HCEC 1CT (cell line): ENCODE results near the gene DPYSL5.
"Not testable (repeated sequence)": the region's sequence is repeated elsewhere in the genome, so short reads cannot be mapped to it uniquely, and the experiment has no call there.

Experiments used
- DNase-seq: peaks from one replicate; pipeline ENCODE4 v3.0.0-alpha.2; 2017

The DPYSL5 gene

DNA sequence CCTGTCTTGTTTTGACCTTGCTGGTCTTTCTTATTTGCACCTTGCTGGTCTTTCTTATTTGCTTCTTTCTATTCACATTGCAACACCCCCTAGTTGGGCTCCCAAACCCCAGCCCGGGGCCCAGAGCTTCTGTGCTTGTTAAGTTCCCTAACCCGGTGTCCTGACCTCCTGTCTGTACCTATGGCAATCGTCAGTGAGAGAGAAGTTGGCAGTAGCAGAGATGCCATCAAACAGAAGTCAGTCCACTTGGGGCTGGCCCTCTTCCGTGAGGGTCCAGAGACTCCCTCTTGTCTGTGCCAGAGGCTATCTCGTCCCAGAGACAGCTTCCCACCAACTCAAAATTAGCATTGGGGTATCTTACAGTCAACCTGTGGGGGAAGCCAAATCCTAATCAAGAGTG, 55.7 kb downstream of the DPYSL5 start:
- DNase-seq: no peak

DNA sequence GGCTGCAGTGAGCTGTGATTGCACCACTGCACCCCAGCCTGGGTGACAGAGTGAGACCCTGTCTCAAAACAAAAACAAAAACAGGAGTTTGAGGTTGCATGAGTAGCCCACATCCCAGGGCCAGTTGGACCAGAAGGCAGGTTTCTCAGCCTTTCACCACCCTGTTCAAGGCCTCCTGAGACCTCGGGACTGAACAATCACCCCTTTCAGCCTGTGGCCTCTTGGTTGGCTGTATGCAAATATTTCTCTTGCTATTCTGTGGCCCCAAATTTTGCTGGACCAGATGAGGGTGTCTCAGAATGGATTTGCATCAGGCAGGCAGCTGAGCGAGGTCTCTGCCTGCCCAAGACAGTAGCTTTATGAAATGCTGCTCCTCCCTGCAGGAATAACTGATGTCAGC, 56.9 kb downstream of the DPYSL5 start:
- no peak for DNase-seq

DNA sequence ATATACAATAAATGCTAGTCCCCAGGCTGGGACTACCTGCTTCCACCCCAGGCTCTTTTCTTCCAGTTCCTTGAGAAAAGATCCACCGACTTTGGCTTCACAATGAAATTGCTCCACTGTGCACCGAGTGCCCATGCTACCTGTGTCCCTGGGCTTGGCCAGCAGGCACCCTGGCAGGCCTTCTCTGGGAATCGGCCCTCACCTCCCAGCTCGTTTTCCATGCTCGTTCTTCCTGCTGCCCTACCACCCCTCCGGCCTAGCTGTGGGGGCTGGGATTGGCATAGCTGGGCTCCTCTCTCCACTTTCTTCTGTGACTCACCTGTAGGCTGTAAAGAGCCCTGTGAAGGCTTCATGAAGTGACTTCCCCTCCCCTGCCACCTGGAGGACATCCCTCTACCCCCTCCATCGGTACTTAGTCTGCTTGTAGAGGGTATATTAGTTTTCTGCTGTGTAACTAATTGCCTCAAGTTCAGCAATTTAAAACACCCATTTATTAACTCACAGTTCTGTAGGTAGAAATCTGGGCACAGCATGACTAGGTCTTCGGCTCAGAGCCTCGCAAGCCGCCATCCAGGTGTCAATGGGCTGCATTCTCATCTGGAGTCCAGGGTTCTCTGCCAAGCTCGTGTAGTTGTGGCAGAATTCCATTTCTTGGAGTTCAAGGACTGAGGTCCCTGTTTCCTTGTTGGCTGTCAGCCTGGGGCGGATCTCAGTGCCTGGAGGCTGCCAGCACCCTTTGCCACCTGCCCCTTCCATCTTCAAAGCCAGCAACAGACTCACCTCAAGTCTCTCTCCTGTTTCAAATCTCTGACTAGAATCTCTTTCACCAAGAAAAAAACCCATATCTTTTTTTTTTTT, 57.6 kb downstream of the DPYSL5 start:
- DNase-seq: no peak

DNA sequence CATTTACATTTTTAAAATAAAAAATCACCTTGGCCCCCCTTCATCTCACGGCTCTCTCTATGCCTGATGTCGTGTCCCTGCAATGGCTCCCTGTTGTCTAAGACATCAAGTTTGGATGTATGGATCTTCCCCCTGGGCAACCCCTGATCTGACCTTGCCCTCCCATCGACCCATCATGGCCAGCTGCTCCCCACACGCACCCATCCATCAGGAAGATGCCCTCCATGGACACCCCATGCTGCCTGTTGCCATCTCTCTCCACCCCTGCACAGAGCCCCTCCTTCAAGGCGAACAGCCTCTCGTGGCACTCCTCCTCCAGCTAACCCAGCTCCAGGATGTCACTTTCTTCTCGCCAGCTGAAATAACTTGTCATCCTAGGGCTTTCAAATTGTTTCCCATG, 59.5 kb downstream of the DPYSL5 start:
- DNase-seq: no peak

DNA sequence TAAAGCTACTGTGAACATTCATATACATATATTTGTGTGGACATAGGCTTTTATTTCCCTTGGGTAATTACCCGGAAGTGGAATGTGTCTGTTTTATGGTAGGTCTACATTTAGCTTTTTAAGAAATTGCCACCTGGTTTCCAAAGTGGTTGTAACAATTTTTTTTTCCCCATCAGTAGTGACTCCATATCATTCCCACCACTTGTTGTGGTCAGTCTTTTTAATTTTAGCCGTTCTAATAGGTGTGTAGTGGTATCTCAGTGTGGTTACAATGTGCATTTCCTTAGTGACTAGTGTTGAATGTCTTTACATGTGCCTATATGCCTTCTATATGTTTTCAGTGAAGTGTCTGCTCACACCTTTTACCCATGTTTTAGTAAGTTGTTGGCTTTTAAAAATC, 62.2 kb downstream of the DPYSL5 start:
- no peak for DNase-seq

DNA sequence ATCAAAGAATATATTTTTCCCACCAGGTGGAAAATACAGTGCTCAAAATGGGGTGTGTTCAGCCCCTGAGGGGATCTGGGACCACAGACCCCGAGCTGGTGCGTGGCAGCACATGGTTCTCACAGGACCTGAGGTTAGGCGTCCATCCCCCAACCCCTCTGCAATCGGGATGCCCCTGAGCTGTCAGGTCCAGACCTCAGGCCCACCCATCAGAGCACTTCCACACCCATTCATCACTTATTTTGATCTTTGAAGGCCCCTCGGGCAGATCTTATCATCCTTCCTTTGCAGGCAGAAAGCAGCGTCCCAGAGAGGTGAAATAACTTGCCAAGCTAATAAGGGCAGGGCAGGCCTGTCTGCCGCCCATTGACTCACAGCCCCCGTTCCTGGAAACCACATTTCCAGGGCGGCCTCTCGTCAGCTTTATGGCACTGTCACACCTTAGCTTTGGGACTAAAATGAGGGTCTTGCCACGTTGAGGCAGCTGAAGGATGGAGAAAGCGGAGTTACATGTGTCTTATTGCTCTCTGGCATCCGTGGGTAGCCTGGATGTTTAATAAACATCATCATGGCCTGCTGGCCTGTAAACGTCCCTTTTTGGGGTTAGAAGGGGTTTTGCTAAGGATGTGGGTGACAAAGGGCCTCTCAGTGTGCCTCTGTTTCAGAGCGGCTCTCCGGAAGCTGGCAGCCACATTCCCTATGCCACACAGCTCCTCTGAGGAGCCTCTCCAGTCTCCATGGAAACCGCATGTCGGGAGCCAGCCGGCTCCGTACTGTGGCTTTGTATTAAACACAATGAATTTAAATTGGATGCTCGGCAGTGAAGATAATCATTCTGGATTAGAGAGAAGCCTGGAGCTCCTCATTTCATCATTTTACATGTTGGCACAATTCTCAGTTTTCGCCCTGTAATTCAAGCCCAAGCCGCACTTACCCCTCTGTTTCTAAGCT, 64.3 kb downstream of the DPYSL5 start:
- no peak for DNase-seq

DNA sequence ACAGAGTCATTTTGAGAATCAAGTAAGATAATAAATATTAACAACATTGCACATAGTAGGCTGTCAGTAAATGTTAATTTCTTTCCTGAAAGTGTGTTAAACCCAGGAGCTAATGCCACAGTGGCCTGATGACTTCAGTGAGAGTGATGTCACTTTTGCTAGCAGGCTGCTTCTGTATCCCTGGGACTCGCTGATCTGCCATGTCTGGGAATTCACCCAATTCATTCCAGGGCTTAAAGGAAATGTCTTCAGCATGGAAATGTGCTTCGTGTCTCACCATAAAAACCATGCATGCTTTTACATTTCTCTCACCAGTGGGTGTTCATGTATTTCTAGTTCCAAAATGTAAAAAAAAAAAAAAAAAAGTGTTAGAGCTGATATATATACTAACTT, 65.7 kb downstream of the DPYSL5 start:
- DNase-seq: no peak

DNA sequence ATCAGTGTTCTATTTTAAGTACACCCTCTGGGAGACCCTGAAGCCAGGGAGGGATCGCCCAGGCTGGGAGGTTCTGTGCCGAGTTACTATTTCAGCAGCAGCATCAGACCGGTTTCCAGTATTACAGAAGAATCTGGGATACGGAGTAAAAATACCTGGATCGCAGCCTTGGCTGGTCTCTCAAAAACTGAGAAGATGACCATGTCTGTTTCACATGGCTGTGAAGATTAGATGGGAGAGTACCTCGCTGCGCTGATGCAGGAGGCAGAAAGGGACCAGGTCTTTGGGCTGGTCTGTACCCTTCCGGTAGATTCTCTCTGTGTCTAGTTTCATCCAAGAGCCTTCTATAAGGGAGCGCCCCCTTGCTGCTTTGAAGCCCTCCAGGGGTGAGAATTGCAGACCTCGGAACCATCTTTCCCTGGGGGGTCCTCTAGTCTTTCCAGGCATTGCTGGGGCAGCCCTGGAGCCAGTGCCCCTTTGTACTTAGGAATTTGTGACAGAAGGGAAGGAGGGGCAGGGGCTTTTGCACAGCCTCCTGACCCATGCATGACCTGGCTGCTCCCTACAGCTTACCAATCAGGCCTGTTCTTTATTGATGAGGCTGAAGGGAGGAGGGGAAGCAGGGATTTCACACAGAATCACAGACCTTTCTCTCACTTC, 66.2 kb downstream of the DPYSL5 start:
- no peak for DNase-seq

DNA sequence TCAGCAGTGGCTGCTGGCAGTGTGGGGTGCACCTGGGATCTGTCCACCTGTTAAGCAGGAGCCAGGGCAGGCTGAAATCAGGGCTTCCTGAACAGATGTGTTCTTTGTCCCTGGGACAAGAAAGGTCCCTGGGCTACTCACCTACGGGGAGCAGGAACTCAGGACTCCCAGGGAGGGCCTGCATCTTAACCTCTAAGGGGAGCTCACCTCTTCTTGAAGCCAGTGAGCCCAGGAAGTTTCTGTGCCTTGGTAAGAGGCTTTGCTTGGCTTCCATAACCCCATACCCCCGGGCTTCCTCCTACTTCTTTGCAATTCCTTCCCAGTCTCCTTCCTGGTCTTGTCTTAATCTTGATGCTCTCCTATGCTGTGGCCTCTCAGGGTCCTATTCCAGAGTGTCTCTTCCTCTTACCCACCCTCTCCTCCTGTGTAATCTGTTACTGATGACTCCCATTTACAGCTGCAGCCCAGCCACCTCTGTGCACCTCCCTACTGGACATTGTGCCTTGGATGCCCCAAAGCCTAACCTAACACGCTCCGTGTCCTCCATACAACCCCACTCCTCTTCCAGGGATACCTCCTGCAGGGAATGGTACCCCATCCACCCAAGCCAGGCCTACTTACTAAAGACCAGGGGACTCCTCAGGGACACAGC, 66.9 kb downstream of the DPYSL5 start:
- DNase-seq: no peak

DNA sequence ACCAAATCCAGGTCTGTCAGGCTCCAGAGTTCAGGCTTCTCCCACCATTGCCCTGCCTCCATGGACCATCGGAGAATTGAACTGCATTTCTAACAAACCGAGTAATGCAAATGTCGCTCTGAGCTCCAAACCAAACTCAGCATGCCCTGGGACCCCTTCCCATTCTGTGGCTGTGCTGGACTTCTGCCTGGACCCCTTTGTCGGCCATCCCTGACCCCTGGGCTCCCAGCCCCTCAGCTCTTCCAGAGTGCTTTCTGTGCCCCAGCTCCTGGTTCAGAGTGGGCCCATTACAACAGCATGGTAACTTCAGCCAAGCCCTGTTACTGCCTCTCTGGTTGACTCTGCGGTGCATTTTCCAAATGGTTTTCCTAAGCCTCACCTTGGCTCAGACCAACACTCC, 67.4 kb downstream of the DPYSL5 start:
- DNase-seq: no peak

DNA sequence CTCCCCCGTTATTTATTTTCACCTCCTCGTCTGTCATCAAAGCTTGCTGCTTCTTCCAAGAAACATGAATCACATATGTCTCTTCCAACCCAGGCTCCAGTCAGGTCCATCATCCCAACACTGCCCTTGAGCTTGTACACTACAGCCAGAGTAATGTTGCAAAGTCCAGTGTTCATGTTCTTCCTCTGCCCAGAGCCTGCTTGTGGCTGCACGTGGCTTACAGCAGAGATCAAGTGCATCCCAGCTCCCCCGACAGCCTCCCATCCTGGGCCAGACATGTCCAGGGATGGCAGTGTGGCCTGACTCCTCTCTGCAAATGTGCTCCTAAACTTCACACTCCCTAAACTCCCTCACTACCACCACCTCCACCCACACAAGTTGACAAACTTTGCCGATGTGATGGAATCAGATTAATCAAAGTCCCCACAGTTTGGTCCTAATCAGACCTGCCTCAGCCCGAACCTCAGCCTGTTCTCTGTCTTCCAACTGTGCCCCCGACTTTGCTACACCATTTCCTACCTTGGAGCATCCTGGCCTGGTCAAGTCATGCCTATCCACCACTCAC, 68.3 kb downstream of the DPYSL5 start:
- DNase-seq: no peak

DNA sequence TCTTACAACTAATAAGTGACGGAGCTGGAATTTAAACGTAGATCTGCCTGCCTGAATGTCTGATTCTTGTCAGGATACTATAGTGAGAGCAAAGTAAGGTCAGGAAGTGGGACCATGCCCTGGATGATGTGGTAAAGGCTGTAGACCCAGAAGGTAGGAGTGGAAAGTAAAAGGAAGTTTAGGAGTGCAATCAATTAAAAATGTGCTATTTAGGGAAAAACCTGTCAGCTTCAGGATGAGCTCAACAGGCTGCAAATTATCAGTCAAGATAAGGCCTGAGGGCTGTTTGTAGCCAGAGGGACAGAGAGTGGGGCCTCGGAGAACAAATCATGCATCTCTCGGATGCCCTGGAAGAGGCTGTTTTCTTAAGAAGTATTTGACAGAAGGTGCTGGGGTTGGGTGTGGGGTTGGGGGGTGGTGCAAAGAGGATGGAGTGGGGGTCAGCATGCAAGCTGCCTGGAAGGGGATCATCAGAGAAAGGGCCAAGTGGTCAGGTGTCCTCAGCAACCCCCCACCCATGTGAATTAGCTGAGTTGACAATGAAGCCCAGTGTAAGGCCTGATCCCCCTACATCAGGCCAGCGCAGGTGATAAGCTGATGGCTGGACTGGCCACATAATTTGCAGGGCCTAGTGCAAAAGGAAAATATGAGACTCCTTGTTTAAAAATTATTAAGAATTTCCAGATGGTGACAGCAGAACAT, 69.4 kb downstream of the DPYSL5 start:
- no peak for DNase-seq

DNA sequence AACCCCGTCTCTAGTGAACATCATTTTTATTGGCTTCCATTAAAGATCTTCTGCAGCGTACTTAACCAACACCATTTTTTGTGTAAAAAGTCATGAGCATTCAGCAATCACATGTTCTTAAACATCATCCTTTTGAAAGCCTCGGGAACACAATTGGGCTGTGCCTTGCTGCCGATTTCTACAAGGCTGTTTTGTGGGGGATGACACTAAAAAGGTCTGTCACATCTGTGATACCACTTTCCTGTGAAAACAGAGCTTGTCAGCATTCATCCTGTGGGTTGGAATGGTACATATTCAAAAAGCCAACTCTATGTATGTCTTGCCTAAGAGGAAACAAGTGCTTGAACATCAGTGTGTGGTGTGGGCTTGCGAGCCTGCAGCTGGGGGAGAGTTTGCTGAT, 73.4 kb downstream of the DPYSL5 start:
- DNase-seq: no peak

DNA sequence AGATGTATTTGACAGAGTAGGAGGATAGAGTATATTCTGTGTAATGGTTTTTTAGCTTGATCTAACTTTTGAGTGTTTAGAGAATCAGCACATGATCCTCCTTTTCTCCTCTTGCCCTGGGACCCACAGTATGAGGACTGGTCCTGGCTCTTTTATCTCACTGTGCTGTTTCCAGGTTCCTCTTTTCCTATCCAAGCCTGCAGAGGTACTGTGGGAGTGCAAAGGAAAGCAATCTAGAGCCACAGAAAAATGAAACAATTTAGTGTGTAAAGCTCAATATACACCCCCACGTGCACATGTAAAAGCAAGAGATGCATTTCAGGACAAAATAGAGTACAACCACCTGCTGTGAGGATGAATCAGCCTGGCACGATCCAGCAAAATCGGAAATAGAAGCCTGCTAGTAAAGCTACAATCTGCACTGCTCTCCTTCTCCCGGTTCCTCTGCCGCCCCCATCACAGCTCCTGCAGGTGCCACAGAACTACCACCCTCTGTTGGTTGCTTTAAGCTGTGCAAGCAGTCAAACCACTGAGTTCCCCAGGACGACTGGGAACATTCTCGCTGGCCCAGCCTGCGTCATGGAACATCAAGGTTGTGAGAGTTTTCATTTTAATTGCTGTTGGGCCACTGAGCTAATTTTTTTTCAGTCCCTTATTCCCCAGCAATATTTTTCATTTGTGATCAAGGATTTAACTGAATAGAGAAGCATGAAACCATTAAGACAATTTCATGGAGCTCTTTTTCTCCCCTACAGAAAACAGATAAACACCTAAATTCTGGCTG, 74.7 kb downstream of the DPYSL5 start:
- peak; percentile 7 for DNase-seq

DNA sequence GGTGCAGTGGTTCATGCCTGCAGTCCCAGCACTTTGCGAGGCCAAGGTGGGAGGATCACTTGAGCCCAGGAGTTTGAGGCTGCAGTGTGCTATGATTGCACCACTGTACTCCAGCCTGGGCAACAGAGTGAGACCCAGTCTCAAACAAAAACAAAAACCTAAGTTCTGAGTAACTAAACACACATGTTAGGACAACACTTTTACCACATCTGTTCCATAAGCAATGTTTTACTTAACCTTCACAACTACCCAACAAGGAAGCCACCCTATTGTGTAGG, 75.2 kb downstream of the DPYSL5 start:
- not testable (repeated sequence) for DNase-seq

DNA sequence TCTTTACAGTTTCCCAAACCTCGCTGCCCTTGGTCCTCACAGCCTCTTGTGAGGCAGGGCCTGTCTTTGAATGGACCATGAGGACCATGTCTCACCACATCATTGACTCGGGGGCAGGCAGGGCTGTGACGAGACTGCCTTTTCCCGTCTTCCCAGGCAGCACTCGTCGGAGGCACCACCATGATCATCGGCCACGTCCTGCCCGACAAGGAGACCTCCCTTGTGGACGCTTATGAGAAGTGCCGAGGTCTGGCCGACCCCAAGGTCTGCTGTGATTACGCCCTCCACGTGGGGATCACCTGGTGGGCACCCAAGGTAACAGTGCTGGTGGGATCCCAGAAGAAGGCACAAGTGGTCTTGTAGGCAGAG, 76.8 kb downstream of the DPYSL5 start:
- no peak for DNase-seq

DNA sequence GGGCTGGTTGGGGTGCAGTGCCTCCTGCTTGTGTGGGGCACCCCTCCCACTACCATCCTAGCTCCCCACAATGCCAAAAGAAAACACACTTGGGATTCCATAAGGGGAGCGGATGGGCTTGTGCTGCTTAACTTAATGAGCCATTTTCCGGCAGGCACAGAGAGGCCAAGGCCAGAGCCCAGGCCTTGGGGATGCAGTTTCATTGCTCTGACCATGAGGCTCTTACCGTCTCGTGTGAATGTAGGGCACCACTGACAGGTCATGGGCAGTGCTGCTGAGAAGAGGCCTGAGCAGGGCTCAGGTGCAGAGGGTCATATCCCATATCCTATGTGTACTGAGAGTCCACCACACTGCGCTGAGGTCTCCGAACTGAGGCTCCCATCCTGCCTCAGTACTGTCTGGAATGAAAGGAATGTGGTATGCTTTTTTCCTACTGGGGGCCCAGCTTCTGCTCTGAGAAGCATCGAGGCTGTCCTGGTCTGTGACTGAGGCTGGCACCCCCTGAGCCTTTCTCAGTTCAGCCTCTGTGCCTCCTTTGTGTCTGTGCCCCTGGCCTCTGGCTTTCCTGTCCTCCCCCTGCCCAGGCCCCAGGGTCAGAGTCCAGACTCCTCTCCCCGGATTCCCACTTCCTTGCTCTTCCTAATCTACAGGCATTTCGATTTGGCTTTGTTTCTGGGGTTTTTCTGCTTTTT, 77.3 kb downstream of the DPYSL5 start:
- no peak for DNase-seq

DNA sequence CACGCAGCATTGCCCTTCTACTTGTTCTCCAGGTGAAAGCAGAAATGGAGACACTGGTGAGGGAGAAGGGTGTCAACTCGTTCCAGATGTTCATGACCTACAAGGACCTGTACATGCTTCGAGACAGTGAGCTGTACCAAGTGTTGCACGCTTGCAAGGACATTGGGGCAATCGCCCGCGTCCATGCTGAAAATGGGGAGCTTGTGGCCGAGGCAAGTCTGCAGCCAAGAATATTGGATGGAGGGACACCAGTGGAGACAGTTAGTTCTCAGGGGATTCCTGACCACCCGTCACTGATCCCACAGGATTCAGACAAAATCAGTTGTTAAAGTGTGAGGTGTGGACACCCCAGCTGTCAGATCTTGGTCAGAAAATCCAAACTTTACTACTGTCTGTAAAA, 79.3 kb downstream of the DPYSL5 start:
- DNase-seq: no peak

DNA sequence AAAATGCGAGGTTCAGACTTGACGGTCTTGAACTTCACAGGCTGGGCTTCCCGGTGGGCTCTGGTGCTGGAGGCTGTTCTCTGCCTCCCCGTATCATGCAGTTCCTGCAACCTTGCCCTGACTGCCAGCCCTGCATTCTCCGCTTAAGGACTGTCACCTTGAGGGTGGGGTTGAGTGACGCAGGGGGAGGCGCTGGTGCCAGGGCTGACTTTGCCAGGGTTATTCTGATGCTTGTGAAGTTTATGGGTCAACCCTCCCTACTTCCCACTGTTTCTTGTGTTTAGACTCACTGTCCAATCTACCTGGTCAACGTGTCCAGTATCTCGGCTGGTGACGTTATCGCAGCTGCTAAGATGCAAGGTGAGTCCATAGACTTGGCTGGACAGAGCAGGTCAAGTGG, 85.0 kb downstream of the DPYSL5 start:
- no peak for DNase-seq

DNA sequence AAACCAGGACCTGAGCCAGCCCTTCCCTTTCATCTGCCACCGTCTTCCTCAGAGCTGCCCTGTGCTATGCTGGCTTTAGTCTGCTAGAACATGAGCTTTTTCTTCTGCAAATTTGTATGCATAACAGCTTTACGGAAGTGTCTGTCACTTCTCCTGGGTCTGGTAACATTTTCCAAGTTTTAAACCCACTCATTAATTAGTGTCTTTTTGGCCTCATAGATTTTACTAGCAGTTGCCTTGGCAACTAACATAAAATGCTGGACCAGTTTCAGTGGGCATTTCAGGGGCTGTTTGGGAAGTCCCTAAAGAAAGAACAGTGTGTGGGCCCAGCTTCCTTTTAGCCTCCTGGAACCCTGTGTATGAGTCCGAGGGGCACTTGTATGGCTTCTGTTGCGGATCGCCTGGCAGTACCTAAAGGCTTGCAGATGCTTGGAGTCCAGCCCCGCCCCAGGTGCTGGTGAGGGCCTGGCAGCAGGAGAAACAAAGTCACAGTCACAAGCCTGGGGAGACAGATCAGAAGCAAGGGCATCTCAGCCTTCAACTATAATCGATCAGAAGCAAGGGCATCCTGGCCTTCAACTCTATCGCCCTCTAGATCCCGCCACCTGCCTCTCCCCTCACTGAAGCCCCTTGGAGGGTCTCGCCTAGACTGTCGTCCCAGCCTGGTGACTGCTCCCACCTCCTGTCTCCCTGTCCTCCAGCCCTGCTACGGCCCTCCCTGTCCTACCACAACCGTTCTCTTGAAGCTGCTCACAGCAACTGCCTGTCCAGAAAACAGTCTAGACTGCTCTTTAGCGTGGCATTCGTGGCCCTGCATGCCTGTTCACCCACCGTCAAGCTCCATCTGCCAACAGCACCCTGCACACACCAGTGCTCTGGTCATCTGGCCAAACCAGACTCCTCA, 85.8 kb downstream of the DPYSL5 start:
- no peak for DNase-seq
